ENCODE measurements around the gene RPS27L. TPM values are rescaled to one million over a fixed set of nuclear protein-coding genes. Genes with fewer than 3 reads are reported as not detected.

Gene RPS27L
- total and polyA plus RNA-seq, 2 experiments from 2014 or later, result 85.9 to 1,011 TPM

DNA sequence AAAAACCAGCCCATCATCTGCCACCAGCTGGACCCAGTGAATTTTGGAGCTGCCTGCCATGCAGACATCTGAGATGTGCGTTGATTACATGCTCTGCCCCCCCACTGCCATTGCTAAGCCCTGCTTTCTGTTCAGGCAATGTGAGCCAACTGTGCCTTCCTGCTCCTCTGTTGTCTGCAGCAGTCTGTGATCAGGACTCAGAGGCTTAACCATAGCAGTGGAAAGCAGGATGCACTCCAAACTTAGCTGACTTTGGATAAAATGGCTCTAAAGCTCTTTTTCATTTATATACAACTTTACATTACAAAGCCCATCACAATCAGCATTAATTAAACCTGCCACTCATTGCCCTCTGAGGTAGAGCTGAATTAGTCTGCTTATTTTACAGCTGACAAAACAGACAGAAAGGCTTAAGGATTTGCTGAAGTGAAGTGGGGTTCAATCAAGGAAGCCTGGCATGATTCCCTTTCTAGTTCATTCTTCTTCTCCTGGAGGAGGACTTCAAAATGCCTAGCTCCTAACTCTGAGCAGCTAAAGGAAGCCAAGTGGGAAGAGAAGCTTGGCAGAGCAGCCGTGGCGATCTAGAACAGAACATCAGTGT lies 15.7 kb upstream of the RPS27L start (continued):
- TF ChIP-seq, protein P1, sequence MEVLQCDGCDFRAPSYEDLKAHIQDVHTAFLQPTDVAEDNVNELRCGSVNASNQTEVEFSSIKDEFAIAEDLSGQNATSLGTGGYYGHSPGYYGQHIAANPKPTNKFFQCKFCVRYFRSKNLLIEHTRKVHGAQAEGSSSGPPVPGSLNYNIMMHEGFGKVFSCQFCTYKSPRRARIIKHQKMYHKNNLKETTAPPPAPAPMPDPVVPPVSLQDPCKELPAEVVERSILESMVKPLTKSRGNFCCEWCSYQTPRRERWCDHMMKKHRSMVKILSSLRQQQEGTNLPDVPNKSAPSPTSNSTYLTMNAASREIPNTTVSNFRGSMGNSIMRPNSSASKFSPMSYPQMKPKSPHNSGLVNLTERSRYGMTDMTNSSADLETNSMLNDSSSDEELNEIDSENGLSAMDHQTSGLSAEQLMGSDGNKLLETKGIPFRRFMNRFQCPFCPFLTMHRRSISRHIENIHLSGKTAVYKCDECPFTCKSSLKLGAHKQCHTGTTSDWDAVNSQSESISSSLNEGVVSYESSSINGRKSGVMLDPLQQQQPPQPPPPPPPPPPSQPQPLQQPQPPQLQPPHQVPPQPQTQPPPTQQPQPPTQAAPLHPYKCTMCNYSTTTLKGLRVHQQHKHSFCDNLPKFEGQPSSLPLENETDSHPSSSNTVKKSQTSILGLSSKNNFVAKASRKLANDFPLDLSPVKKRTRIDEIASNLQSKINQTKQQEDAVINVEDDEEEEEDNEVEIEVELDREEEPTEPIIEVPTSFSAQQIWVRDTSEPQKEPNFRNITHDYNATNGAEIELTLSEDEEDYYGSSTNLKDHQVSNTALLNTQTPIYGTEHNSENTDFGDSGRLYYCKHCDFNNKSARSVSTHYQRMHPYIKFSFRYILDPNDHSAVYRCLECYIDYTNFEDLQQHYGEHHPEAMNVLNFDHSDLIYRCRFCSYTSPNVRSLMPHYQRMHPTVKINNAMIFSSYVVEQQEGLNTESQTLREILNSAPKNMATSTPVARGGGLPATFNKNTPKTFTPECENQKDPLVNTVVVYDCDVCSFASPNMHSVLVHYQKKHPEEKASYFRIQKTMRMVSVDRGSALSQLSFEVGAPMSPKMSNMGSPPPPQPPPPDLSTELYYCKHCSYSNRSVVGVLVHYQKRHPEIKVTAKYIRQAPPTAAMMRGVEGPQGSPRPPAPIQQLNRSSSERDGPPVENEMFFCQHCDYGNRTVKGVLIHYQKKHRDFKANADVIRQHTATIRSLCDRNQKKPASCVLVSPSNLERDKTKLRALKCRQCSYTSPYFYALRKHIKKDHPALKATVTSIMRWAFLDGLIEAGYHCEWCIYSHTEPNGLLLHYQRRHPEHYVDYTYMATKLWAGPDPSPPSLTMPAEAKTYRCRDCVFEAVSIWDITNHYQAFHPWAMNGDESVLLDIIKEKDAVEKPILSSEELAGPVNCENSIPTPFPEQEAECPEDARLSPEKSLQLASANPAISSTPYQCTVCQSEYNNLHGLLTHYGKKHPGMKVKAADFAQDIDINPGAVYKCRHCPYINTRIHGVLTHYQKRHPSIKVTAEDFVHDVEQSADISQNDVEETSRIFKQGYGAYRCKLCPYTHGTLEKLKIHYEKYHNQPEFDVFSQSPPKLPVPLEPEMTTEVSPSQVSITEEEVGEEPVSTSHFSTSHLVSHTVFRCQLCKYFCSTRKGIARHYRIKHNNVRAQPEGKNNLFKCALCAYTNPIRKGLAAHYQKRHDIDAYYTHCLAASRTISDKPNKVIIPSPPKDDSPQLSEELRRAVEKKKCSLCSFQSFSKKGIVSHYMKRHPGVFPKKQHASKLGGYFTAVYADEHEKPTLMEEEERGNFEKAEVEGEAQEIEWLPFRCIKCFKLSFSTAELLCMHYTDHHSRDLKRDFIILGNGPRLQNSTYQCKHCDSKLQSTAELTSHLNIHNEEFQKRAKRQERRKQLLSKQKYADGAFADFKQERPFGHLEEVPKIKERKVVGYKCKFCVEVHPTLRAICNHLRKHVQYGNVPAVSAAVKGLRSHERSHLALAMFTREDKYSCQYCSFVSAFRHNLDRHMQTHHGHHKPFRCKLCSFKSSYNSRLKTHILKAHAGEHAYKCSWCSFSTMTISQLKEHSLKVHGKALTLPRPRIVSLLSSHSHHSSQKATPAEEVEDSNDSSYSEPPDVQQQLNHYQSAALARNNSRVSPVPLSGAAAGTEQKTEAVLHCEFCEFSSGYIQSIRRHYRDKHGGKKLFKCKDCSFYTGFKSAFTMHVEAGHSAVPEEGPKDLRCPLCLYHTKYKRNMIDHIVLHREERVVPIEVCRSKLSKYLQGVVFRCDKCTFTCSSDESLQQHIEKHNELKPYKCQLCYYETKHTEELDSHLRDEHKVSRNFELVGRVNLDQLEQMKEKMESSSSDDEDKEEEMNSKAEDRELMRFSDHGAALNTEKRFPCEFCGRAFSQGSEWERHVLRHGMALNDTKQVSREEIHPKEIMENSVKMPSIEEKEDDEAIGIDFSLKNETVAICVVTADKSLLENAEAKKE (CRISPR knock-in tag; IDR thresholded peaks at IDR 0.05), result no peak
- TF ChIP-seq CREB1 (CRISPR knock-in tag; IDR thresholded peaks at IDR 0.05; ENCODE audit: low read depth), result no peak
- TF ChIP-seq NANOG (IDR thresholded peaks at IDR 0.05; ENCODE audit: borderline replicate concordance), result no peak
- TF ChIP-seq EZH2phosphoT487 (IDR thresholded peaks at IDR 0.05; ENCODE audit: unreplicated experiment), result no peak

GRCh38 chr15:63172376-63172775 lies 15.1 kb upstream of the RPS27L start:
- H3K4me2 ChIP-seq, result 0 out of 2 replicates have a peak overlapping the region, but pooled peaks have one; percentile 51
- ATAC-seq, result no peak
- no peaks in the 10 kb centered on the region for H3K9me3 Mint-ChIP-seq
- TF ChIP-seq, protein P2, sequence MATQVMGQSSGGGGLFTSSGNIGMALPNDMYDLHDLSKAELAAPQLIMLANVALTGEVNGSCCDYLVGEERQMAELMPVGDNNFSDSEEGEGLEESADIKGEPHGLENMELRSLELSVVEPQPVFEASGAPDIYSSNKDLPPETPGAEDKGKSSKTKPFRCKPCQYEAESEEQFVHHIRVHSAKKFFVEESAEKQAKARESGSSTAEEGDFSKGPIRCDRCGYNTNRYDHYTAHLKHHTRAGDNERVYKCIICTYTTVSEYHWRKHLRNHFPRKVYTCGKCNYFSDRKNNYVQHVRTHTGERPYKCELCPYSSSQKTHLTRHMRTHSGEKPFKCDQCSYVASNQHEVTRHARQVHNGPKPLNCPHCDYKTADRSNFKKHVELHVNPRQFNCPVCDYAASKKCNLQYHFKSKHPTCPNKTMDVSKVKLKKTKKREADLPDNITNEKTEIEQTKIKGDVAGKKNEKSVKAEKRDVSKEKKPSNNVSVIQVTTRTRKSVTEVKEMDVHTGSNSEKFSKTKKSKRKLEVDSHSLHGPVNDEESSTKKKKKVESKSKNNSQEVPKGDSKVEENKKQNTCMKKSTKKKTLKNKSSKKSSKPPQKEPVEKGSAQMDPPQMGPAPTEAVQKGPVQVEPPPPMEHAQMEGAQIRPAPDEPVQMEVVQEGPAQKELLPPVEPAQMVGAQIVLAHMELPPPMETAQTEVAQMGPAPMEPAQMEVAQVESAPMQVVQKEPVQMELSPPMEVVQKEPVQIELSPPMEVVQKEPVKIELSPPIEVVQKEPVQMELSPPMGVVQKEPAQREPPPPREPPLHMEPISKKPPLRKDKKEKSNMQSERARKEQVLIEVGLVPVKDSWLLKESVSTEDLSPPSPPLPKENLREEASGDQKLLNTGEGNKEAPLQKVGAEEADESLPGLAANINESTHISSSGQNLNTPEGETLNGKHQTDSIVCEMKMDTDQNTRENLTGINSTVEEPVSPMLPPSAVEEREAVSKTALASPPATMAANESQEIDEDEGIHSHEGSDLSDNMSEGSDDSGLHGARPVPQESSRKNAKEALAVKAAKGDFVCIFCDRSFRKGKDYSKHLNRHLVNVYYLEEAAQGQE (IDR thresholded peaks at IDR 0.05; ENCODE audit: unreplicated experiment), result no peak
- no peak for TF ChIP-seq CREB1 (CRISPR knock-in tag; IDR thresholded peaks at IDR 0.05; ENCODE audit: low read depth)
- TF ChIP-seq ZNF114 (CRISPR knock-in tag; IDR thresholded peaks at IDR 0.05), result no peak

More at GRCh38 chr15:63172376-63172775, 15.1 kb upstream of the RPS27L start:
- Histone ChIP-seq H3K4me1 (ENCODE audit: insufficient read depth) (peaks cover 8% of the 10 kb centered on the region; the same call in 1 of the 2 replicates), H3K9me2 (ENCODE audit: insufficient read depth) (no peaks in the 10 kb centered on the region), H3K27me3 (ENCODE audit: insufficient read depth) (no peaks in the 10 kb centered on the region), H4K20me1 (replicated peaks; ENCODE audit: insufficient read depth) (no peaks in the 10 kb centered on the region), H3K36me3 (ENCODE audit: insufficient read depth) (no peaks in the 10 kb centered on the region), H2AFZ (peak overlapping the region; percentile 91), H3K79me2 (replicated peaks; ENCODE audit: insufficient read depth) (no peaks in the 10 kb centered on the region), H3K27ac (ENCODE audit: low read depth) (no peak overlapping the region), H3K4me3 (no peak overlapping the region), H3F3A (replicated peaks; ENCODE audit: low read depth) (no peaks in the 10 kb centered on the region)
- no peak overlapping the region for H3K4me3 Mint-ChIP-seq
- no peaks in the 10 kb centered on the region for H3K27me3 Mint-ChIP-seq (ENCODE audit: insufficient read depth, low read depth, poor library complexity)
- H3K4me1 Mint-ChIP-seq, result peaks cover 9% of the 10 kb centered on the region
- no peak for DNase-seq (ENCODE audit: low spot score)
- no peaks in the 10 kb centered on the region for H3K36me3 Mint-ChIP-seq (ENCODE audit: low read depth)
- no peak overlapping the region for H3K27ac Mint-ChIP-seq

All from GM23338 (cell line).